Left colon (tissue), 2 donors: Measurements from ENCODE around the gene SRRD. TPM values are rescaled to one million over a fixed set of nuclear protein-coding genes. Genes with fewer than 3 reads are reported as not detected.
"Not testable (repeated sequence)": the region's sequence is repeated elsewhere in the genome, so short reads cannot be mapped to it uniquely, and the experiment has no call there.

Experiments used
- ATAC-seq: fragments of 200-7000 bp; cut with Tn5 transposase; one replicate; pipeline ENCODE4 v1.9.1; 2020; ENCODE audit warnings: mild to moderate bottlenecking, moderate library complexity
- DNase-seq, 2 donors: peaks; one replicate each; pipeline ENCODE4 v3.0.0-alpha.2; 2020
- intact Hi-C, 2 donors: fragments of 100-400 bp; cut with DNase I in 1 of 2; cut with micrococcal nuclease in 1 of 2; formaldehyde crosslinking; loops; one replicate each; pipeline versions ENCODE4 v1.11.2 to v1.14.0; 2022; cut with DNase I, micrococcal nuclease
- long read RNA-seq: library from polyadenylated mRNA; unstranded; transcript quantifications from one replicate; pipeline ENCODE4 v2.0.0, GENCODE V29; 2021
- total RNA-seq, 2 donors: library from RNA; stranded (reverse); fragmentation: NEBNext Ultra II Directional; extraction: Animal tissue kit (Norgen Biotek cat#: 25700); gene quantifications; one replicate each; pipeline ENCODE4 v1.2.1, GENCODE V29; 2021
- donor health status: DM: no; HTN: no; CAD: no.
- donor health status: DM: yes; HTN: yes; CAD: no.

Gene SRRD
- total RNA-seq: 10 to 100 TPM; 12.5 to 12.8 TPM
- long read RNA-seq, full-length matches to known transcripts: 5 of 8 reads
- long read RNA-seq, partial matches to known transcripts: 0 of 8 reads
- long read RNA-seq, other reads (novel, unspliced or antisense): 3 of 8 reads

- ATAC-seq: peak; percentile 88
- peak; percentile 86 to 95 for DNase-seq
- intact Hi-C loops: no loop called here
Measured at GRCh38 chr22:26483439-26484359, at the start of gene SRRD, which contains the start of gene HPS4. TSS of gene SRRD (plus strand) at chr22:26483877. CDS start at chr22:26483891, 14 bp downstream. TSS of gene HPS4 (minus strand) at chr22:26483783. CDS start at chr22:26481762, 2,021 bp downstream.

- intact Hi-C loops: no loop called here
- DNase-seq: no peak
- ATAC-seq: no peak
Measured at GRCh38 chr22:26435327-26436093, 48.2 kb upstream of the SRRD start.

- intact Hi-C loops: no loop called here
- ATAC-seq: peak; percentile 97
- peak; percentile 79 to 81 for DNase-seq
Measured at GRCh38 chr22:26436903-26437515, 46.7 kb upstream of the SRRD start.

GRCh38 chr22:26437694-26438392 lies 45.8 kb upstream of the SRRD start:
- ATAC-seq: no peak
- DNase-seq: no peak
- intact Hi-C loops: no loop called here

GRCh38 chr22:26438776-26439175 lies 44.9 kb upstream of the SRRD start:
- DNase-seq, intact Hi-C loops, ATAC-seq: not testable (repeated sequence)

- DNase-seq: no peak
- ATAC-seq: no peak
- intact Hi-C loops: no loop called here
Measured at GRCh38 chr22:26439559-26439958, 44.1 kb upstream of the SRRD start.

GRCh38 chr22:26442086-26442756 lies 41.5 kb upstream of the SRRD start:
- no peak for ATAC-seq
- intact Hi-C loops: no loop called here
- no peak for DNase-seq

- DNase-seq: no peak
- ATAC-seq: no peak
- intact Hi-C loops: no loop called here
Measured at GRCh38 chr22:26443901-26444690, 39.6 kb upstream of the SRRD start.

GRCh38 chr22:26444777-26445176 lies 38.9 kb upstream of the SRRD start:
- intact Hi-C loops: no loop called here
- ATAC-seq (peak; percentile 51), DNase-seq (no peak)

GRCh38 chr22:26445577-26446275 lies 38.0 kb upstream of the SRRD start:
- DNase-seq: no peak
- ATAC-seq: peak; percentile 64
- intact Hi-C loops: no loop called here

GRCh38 chr22:26446808-26447515 lies 36.7 kb upstream of the SRRD start:
- DNase-seq: no peak
- ATAC-seq: no peak
- intact Hi-C loops: no loop called here

- no peak for ATAC-seq
- DNase-seq: no peak
- intact Hi-C loops: no loop called here
Measured at GRCh38 chr22:26447584-26448329, 35.9 kb upstream of the SRRD start.

GRCh38 chr22:26448334-26448733 lies 35.3 kb upstream of the SRRD start:
- DNase-seq: peak in 1 of 2 donors; percentile 15
- intact Hi-C loops: no loop called here
- ATAC-seq: no peak

GRCh38 chr22:26448941-26449340 lies 34.7 kb upstream of the SRRD start:
- no peak for ATAC-seq
- intact Hi-C loops: no loop called here
- no peak for DNase-seq

- intact Hi-C loops: no loop called here
- no peak for DNase-seq
- ATAC-seq: no peak
Measured at GRCh38 chr22:26450453-26451185, 33.1 kb upstream of the SRRD start.
